ENCODE results near the gene HPS4. TPM values are rescaled to one million over a fixed set of nuclear protein-coding genes. Genes with fewer than 3 reads are reported as not detected.
"Not testable (repeated sequence)": the region's sequence is repeated elsewhere in the genome, so short reads cannot be mapped to it uniquely, and the experiment has no call there.

HPS4 gene
- total and polyA plus RNA-seq, 4 experiments from 2014 or later: 7.9 to 59.7 (median 36.9) TPM

DNA sequence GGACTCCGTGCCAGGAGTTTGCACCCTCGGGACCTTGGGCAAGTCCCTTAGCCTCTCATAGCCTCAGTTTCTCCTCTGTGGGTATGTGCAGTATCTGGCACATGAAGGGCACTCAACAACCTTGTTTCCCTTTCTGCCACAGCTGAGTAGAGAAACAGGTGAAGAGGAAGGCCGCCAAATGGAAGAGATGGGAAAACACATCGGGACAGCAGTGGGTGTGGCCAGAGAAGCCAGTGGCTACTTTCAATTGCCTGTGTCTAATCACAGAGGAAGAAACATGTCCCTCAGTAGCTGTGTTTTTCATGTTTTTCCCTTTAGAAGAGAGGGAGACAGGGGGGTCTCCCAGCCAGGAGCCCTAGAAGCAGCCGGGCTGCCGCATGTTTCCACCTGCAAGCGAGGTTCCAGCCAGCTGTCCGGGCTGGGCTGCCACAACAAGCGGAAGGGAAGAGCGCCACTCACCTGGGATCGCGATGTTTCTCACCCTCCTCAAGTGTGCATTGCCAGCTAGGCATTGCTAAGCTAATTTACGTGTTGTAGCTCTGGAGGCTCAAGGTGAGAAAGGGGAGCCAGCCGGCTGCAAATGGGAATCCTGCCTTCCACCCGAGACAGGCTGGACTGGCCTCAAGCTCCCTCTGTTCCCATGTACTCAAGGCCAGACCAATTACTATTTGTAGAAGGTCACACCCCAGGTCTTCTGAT is 37.9 kb downstream of the HPS4 start:
- no peak overlapping the region for H3K4me3 Mint-ChIP-seq
- no peak overlapping the region for H3K27ac Mint-ChIP-seq
- H3K36me3 Mint-ChIP-seq: peaks cover 3 to 8% of the 10 kb centered on the region in 2 donors
- no peaks in the 10 kb centered on the region for H3K27me3 Mint-ChIP-seq
- peaks cover 0 to 10% (median 0%) of the 10 kb centered on the region in 4 donors for H3K4me1 Mint-ChIP-seq
- Histone ChIP-seq H3K27me3 (ENCODE audit: insufficient read depth, low read length) (no peaks in the 10 kb centered on the region), H3K9me3 (ENCODE audit: control insufficient read depth in 1 of 2, low read length in 2 of 2) (no peaks in the 10 kb centered on the region), H3K4me1 (ENCODE audit: insufficient read depth, low read length) (no peaks in the 10 kb centered on the region), H3K4me3 (ENCODE audit: low read length in 2 of 2) (no peak overlapping the region), H3K27ac (ENCODE audit: low read depth, low read length) (no peak overlapping the region), H3K36me3 (ENCODE audit: insufficient read depth, low read length) (no peaks in the 10 kb centered on the region)
- POLR2A ChIA-PET (ENCODE audit: partially characterized antibody): interaction anchor here (1.1 kb wide), 1 partner anchor 16 kb away, joined by 4 read pairs; no protein-coding TSS in a partner anchor
- no peak for DNase-seq
- CTCF ChIA-PET (ENCODE audit: partially characterized antibody): no interaction called here
- H3K9me3 Mint-ChIP-seq: no peaks in the 10 kb centered on the region
- intact Hi-C loops (cut with micrococcal nuclease): no loop called here

DNA sequence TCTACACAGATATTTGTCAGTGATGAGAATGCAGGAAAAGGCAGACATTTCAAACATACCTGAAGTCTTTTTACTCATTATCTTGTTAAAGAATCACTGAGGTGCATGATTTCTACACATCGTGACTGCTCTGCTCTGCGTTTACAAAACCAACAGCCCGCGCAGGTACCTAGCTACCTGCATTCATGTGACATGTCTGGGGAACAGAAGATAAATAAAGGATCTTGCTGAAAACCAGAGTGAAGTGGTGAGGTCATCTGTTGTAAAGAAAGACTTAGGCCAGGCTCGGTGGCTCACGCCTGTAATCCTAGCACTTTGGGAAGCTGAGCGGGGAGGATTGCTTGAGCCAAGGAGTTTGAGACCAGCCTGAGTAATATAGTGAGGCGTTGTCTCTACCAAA is 38.8 kb downstream of the HPS4 start:
- Histone ChIP-seq H3K36me3 (ENCODE audit: insufficient read depth, low read length) (no peaks in the 10 kb centered on the region), H3K27me3 (ENCODE audit: insufficient read depth, low read length) (no peaks in the 10 kb centered on the region), H3K4me1 (ENCODE audit: insufficient read depth, low read length) (no peaks in the 10 kb centered on the region), H3K27ac (ENCODE audit: low read depth, low read length) (no peak overlapping the region), H3K4me3 (ENCODE audit: low read length in 2 of 2) (no peak overlapping the region), H3K9me3 (ENCODE audit: control insufficient read depth in 1 of 2, low read length in 2 of 2) (no peaks in the 10 kb centered on the region)
- no peak for DNase-seq
- Mint-ChIP-seq H3K27me3 (no peaks in the 10 kb centered on the region), H3K9me3 (no peaks in the 10 kb centered on the region), H3K4me1 (peaks cover 0 to 10% (median 0%) of the 10 kb centered on the region in 4 donors), H3K4me3 (no peak overlapping the region), H3K36me3 (peaks cover 0 to 3% of the 10 kb centered on the region in 2 donors), H3K27ac (peak overlapping the region in 1 of 7 donors; percentile 27)
- intact Hi-C loops (cut with micrococcal nuclease): no loop called here
- POLR2A ChIA-PET (ENCODE audit: partially characterized antibody): interaction anchor here (1.1 kb wide), 1 partner anchor 15 kb away, joined by 4 read pairs; no protein-coding TSS in a partner anchor
- CTCF ChIA-PET (ENCODE audit: partially characterized antibody): no interaction called here

DNA sequence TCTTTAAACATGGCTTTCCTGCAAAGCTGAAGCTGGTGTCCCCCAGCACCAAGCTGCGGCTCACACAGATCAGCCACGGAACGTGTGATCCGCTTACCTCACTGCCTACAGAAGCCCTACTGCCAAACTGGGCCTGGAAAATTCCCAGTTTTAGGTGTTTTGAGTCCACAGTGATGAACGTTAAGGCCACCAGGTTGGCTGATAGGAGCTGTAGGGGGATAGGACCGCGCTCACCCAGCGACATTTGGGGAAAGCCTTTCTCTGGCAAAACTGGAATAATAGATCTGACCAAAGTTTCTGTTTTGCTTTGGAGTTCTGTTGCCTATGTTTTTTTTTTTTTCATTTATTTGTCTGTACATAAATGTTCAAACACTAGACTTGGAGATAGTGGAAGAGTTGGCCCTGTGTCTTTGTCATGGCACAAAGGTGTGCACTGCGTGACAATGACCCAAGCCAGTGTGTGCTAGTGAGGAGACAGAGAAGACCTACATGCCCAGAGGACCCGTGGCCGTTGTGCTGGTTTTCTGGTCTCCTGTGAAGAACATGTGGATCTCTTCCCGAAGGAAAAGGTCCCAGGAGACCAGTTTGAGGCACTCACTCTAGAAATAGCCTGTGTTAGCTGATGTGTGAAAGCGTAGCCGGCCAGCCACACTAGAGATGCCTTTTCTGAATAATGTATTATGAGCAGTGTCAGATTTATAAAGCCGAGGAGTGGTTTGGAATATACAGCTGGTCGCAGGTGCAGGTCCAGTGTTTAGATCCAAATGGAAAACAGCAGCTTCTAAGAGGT is 39.5 kb downstream of the HPS4 start:
- ChIA-PET POLR2A (ENCODE audit: partially characterized antibody) (no interaction called here), CTCF (ENCODE audit: partially characterized antibody) (interaction anchor here (0.6 to 1.2 kb wide), 2 partner anchors 49 to 57 kb away, joined by 3 read pairs; no protein-coding TSS in a partner anchor)
- no peaks in the 10 kb centered on the region for H3K36me3 ChIP-seq (ENCODE audit: insufficient read depth, low read length)
- H3K36me3 Mint-ChIP-seq: peaks cover 0 to 3% of the 10 kb centered on the region in 2 donors
- intact Hi-C loops (cut with micrococcal nuclease): no loop called here
- H3K4me3 ChIP-seq (ENCODE audit: low read length in 2 of 2): no peak overlapping the region
- no peak overlapping the region for H3K4me3 Mint-ChIP-seq
- H3K27ac ChIP-seq (ENCODE audit: low read depth, low read length): no peak overlapping the region
- H3K4me1 Mint-ChIP-seq: peaks cover 0 to 10% (median 0%) of the 10 kb centered on the region in 4 donors
- H3K9me3 Mint-ChIP-seq: no peaks in the 10 kb centered on the region
- no peaks in the 10 kb centered on the region for H3K9me3 ChIP-seq (ENCODE audit: control insufficient read depth in 1 of 2, low read length in 2 of 2)
- no peaks in the 10 kb centered on the region for H3K27me3 ChIP-seq (ENCODE audit: insufficient read depth, low read length)
- no peak for DNase-seq
- no peaks in the 10 kb centered on the region for H3K4me1 ChIP-seq (ENCODE audit: insufficient read depth, low read length)
- H3K27ac Mint-ChIP-seq: peak overlapping the region in 2 of 7 donors; percentile 15 to 36
- no peaks in the 10 kb centered on the region for H3K27me3 Mint-ChIP-seq

DNA sequence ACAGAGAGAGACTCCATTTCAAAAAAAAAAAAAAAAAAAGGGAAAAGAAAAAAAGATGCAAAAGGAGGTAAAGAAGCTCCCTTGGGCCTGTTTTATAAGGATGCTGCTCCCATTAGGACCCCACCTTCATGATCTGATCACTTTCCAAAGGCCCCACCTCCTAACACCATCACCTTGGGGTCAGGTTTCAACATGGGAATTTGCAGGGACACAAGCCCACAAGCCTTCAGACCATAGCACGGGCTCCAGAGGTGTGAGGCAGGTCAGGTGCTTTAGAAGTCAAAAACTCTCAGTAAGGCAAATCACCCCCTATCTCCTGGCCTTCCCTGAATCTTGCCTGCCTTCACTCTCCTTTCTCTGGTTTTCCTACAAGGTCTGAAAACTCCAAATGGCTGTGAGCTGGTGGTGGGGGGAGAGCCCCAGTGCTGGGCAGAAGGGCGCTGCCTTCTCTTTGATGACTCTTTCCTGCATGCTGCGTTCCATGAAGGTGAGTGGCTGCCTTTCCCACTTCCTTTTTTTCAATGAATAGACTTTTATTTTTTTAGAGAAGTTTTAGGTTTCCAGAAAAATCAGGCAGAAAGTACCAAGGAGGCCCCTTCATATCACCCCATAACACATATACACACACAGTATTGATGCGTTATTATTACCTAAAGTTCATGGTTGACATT is 41.4 kb downstream of the HPS4 start:
- Histone ChIP-seq H3K27me3 (ENCODE audit: insufficient read depth, low read length) (no peaks in the 10 kb centered on the region), H3K4me3 (ENCODE audit: low read length in 2 of 2) (no peak overlapping the region), H3K4me1 (ENCODE audit: insufficient read depth, low read length) (no peaks in the 10 kb centered on the region), H3K27ac (ENCODE audit: low read depth, low read length) (no peak overlapping the region), H3K9me3 (ENCODE audit: control insufficient read depth in 1 of 2, low read length in 2 of 2) (no peaks in the 10 kb centered on the region), H3K36me3 (ENCODE audit: insufficient read depth, low read length) (no peaks in the 10 kb centered on the region)
- intact Hi-C loops (cut with micrococcal nuclease): no loop called here
- H3K9me3 Mint-ChIP-seq: no peaks in the 10 kb centered on the region
- H3K4me1 Mint-ChIP-seq: peaks cover 0 to 14% (median 2%) of the 10 kb centered on the region in 4 donors
- CTCF ChIA-PET (ENCODE audit: partially characterized antibody): no interaction called here
- no peak overlapping the region for H3K4me3 Mint-ChIP-seq
- peaks cover 0 to 3% of the 10 kb centered on the region in 2 donors for H3K36me3 Mint-ChIP-seq
- POLR2A ChIA-PET (ENCODE audit: partially characterized antibody): interaction anchor here (0.6 to 1.2 kb wide), 2 partner anchors 42 to 230 kb away, joined by 3 to 4 read pairs; partner anchors contain the start of genes HPS4 and SRRD
- no peak for DNase-seq
- peak overlapping the region in 3 of 7 donors; percentile 6 to 67 (median 29) for H3K27ac Mint-ChIP-seq
- H3K27me3 Mint-ChIP-seq: no peaks in the 10 kb centered on the region

DNA sequence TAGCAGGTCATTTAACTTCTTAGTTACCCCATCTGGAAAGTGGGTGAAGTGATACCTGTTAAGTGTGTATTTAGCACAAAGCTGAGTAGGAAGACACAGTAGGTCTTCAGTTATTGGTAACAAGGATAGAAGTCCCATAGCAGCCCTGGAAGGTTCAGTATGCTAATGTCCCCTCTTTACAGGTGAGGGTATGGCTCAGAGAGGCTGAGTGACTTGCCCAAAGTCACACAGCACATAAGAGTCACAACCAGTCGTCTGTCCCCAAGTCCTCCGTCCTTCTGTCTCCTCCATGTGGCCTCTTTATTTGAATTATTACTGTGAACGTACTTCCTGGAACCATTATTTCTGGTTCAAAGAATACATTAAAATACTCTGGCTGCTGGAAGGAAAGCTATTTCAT is 44.0 kb downstream of the HPS4 start:
- no peaks in the 10 kb centered on the region for H3K27me3 Mint-ChIP-seq
- no peak for DNase-seq
- Histone ChIP-seq H3K36me3 (ENCODE audit: insufficient read depth, low read length) (no peaks in the 10 kb centered on the region), H3K27ac (ENCODE audit: low read depth, low read length) (no peak overlapping the region), H3K4me3 (ENCODE audit: low read length in 2 of 2) (no peak overlapping the region), H3K4me1 (ENCODE audit: insufficient read depth, low read length) (peaks cover 12% of the 10 kb centered on the region), H3K9me3 (ENCODE audit: control insufficient read depth in 1 of 2, low read length in 2 of 2) (no peaks in the 10 kb centered on the region), H3K27me3 (ENCODE audit: insufficient read depth, low read length) (no peaks in the 10 kb centered on the region)
- H3K9me3 Mint-ChIP-seq: no peaks in the 10 kb centered on the region
- ChIA-PET CTCF (ENCODE audit: partially characterized antibody) (no interaction called here), POLR2A (ENCODE audit: partially characterized antibody) (no interaction called here)
- H3K36me3 Mint-ChIP-seq: peaks cover 9 to 14% of the 10 kb centered on the region in 2 donors
- H3K4me3 Mint-ChIP-seq: no peak overlapping the region
- intact Hi-C loops (cut with micrococcal nuclease): no loop called here
- peaks cover 7 to 32% (median 11%) of the 10 kb centered on the region in 4 donors for H3K4me1 Mint-ChIP-seq
- no peak overlapping the region for H3K27ac Mint-ChIP-seq

DNA sequence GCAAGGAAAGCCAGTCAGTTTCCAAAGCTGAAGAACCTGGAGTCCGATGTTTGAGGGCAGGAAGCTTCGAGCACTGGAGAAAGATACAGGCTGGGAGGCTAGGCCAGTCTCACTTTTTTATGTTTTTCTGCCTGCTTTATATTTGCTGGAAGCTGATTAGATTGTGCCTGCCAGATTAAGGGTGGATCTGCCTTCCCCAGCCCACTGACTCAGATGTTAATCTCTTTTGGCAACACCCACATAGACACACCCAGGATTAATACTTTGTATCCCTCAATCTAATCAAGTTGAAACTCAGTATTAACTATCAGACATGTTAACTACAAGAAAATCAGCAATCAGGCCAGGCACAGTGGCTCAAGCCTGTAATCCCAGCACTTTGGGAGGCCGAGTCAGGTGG is 44.8 kb downstream of the HPS4 start:
- peak overlapping the region in 1 of 7 donors; percentile 62 for H3K27ac Mint-ChIP-seq
- H3K4me3 Mint-ChIP-seq; H3K9me3 ChIP-seq (ENCODE audit: control insufficient read depth in 1 of 2, low read length in 2 of 2); H3K9me3 Mint-ChIP-seq; CTCF ChIA-PET (ENCODE audit: partially characterized antibody); H3K4me3 ChIP-seq (ENCODE audit: low read length in 2 of 2); intact Hi-C loops (cut with micrococcal nuclease); H3K36me3 ChIP-seq (ENCODE audit: insufficient read depth, low read length); H3K27ac ChIP-seq (ENCODE audit: low read depth, low read length); DNase-seq; H3K27me3 ChIP-seq (ENCODE audit: insufficient read depth, low read length); H3K27me3 Mint-ChIP-seq: not testable (repeated sequence)
- peaks cover 7 to 32% (median 11%) of the 10 kb centered on the region in 4 donors for H3K4me1 Mint-ChIP-seq
- POLR2A ChIA-PET (ENCODE audit: partially characterized antibody): interaction anchor here (0.7 kb wide), 1 partner anchor 10 kb away, joined by 3 read pairs; no protein-coding TSS in a partner anchor
- peaks cover 12% of the 10 kb centered on the region for H3K4me1 ChIP-seq (ENCODE audit: insufficient read depth, low read length)
- H3K36me3 Mint-ChIP-seq: peaks cover 16 to 18% of the 10 kb centered on the region in 2 donors
